HG02798 (cell line): ENCODE data around the gene NCOA3.

Source experiments
- ATAC-seq: cut with Tn5 transposase; IDR thresholded peaks from one replicate; pipeline ENCODE4 v1.9.1; 2021; ENCODE audit warnings: mild to moderate bottlenecking; ENCODE audit not compliant: unreplicated experiment, poor library complexity

Gene NCOA3

DNA sequence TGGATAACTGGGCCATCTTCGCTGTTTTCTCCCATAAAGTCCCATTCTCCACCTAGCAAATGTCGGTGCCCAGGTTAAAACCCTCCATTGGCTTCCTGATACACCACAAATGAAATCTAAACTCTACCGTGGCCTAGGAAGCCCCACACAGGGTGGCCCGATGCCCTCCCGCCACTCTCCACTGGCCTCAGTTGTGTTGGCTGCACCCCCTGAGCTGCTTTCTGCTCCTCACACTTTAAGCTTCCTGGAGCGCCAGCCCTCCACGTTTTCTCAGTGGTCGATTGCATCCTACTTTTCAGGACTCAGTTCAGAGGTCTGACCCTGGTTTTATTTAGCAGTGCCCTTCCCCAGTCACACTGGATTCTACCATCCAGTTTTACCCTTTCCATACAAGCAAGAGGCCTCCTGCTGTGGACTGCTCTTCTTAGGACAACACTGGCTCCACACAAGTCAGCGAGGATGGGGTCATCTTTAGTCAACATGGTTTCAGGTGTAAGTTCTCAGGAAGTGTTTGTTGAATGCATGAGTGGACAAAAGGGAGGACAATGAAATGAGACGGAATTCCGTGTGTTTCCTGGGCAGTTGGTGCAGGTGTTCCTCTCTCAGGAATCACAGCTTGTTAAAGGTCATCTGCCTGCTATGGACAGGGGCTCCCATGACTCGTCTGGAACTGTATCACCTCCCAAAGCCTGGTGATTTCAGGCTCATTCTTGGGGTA lies 159.5 kb downstream of the NCOA3 start:
- ATAC-seq = no peak

DNA sequence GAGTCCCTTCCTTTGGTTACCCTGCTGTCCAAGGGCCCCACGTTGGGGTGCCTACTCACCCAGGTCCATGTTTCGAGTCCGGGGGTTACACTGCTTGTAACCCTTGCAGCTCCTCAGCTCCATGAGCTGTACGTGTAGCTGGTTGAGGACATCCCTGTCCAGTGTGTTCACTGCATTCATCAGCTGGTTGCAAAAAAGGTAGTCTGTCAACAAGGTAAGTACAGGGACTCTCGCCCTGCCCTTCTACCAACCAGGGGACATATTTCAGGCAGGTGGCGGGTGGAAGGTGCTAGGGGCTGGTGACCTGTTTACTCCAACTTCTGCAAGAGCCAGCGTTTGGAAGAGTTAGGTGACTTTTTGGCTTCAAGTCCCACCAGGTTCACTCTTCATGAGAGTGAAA lies 160.0 kb downstream of the NCOA3 start:
- no peak for ATAC-seq

DNA sequence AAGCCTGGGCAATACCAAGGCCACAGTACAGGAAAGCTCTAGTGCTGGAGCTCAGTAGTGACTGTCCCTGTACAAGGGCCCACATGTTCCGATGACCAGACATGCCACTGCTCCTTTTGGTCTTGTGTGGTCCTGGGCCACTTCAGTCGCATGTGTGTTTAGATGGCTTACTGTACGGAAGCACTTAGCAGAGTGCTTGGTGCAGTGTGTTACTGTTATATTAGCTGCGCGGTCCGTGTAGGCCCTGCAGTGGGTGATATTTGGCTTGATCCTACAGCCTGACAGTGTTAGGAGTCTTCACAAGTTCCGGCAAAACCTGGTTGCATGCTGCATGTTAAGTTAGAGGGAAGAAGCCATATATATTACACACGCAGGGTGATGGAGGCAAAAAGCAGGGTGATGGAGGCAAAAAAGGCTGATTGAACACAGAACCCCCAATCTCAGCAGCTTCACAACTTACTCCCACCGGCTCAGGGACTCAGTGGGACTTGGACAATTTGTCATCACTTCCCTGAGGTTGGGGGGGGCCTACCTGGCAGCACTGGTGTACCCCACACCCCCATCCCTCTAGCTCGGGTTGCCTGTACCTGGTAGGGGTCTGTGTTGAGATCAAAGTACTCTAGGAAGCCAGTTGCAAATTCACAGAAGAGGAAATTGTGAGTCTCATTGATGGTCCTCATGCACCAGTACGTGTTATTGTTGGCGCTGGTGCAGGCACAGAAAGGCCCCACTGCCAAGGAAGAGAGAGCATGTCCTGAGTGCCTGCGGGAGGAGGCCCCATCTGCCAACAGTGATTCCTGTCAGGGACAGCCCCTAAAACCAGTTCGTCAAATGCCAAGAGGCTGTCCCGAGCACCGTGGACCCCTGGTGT lies 161.0 kb downstream of the NCOA3 start:
- no peak for ATAC-seq

DNA sequence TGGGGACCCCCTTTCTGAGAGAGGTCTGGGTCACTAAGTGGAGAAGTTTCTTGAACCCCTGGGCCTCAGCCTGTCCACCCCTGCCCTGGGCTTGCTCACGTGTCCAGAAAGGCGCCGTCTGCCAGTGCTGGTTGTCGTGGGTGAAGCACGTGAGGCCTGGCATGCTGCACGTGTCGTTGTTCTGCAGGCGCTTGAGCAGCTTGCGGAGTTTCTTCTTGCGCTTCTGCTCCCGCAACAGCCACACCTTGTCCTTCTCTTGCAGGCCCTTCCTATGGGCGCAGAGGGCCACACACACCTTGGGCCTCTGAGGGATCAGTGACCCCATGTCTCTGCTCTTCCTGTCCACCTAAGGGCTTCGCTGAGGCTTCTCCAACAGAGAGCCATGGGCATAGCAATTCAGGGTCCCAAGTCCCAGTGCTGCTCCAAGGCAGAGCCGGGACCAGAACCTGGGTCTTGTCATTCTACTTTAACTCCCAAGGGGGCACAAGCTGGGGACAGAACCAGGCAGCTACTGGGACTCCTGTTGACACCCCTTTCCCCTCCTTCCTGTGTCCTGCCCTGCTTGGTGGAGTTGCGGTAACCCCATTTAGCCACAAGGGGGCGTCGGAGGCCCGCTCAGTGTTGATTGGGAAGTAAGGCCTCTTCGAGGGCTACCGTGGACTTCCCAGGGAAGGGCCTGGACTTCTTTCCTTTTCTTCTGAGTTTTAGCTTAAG lies 161.8 kb downstream of the NCOA3 start:
- peak; percentile 44 for ATAC-seq

DNA sequence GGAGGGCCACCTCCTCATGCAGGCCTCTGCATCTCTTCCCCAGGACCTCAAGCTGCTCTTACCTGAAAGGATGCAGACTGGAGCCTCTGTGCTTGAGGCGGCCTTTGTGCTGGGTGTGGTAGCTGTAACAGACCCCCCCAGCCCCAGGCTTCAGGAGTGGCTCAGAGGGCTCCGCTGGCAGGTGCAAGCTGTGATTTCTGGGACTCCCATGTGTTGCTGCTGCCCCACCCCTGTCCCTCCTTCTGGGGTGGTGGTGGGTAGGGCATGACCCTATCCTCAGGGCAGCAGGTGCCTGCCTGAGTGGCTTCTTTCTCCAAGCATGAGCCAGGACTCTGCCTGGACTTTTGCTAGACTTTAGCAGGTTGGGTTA lies 162.4 kb downstream of the NCOA3 start:
- no peak for ATAC-seq

DNA sequence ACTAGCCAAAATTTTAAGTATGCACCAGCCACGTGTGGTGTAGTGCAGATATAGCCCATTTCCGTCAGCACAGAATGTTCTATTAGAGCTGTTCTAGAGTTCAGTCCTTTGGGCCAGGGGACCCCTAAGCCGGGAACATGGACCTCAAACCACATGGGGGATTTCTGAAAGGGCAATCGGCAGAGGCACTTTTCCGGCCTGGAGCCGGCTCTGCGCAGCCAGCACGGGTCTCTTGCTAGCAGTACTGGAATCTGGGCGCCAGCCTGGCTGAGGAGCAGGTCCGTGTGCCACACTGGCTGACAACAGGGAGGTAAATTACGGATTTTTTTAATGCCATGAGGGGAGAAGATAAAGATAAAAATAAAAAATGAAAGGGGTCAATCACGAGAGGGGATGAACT lies 163.1 kb downstream of the NCOA3 start:
- no peak for ATAC-seq

DNA sequence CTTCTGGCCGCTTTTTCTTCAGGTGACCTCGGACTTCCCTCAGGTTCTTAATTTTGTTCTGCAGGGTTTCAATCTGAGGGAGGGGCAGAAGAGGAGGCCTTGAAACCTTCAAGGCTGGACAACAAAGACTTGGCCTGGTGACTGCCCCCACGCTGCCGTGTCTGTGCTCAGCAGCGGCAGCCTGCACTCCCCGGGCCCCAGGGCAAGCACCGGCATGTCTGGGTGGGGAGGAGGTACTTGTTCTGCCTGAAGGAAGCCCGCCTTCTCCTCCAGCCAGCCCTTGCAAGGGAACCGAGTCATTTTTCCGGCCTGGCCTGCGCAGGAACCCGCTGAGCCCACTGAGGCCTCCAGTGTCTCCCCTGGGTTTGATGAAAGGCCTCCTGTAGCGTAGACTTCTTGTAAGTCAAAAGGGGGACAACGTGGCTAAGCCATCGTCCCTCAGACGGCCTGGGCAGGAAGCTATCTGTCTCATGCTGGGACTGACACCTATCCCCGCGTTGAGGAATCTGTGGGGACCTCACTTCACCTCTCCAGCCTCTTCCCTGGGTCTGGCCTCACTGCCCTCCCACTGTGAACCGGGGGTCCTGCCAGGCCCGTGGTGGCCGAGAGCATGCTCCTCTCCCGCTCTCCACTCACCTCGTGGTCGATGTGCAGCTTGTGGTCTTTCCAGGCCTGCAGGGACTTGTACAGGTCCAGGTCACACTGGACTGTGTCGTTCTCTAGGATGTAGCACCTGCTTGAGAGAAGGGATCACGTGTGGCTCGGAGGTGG lies 163.7 kb downstream of the NCOA3 start:
- ATAC-seq = no peak

DNA sequence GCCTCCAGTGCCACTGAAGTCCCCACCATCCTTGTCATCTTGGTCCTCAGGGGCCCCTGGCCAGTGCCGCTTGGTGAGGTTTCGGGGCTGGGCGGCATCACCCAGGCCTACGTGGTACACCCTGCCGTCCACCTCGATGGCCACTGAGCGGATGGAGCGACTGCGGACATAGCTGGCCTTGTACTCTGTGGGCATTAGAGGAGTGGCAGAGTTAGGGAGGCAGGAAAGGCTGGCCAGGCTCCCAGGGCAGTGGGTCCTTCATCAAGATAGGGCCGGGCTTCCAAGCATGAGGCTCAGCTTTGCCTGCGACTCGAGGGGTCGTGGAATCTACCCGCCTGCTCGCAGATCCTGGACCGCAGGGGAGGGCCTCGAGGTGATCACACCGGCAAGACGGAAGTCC lies 164.6 kb downstream of the NCOA3 start:
- ATAC-seq = no peak

DNA sequence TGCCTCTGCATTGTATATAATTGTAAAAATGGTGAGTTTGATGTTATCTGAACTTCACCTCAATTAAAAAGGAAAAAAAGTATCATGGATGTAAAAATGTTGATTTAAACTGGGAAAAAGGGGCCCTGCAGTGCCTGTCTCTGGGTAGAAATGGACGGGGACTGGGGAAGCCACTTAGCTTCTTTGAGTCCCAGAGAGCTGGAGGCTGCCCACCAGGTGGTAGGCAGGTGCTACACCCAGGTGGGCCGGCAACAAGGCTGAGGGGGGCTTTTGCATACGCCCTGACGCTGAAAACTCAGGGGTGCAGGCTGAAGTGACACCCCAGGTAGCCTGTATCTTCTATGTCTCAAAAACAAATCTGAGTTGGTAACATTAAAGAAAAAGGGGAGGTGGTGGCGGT lies 165.4 kb downstream of the NCOA3 start:
- ATAC-seq = no peak

DNA sequence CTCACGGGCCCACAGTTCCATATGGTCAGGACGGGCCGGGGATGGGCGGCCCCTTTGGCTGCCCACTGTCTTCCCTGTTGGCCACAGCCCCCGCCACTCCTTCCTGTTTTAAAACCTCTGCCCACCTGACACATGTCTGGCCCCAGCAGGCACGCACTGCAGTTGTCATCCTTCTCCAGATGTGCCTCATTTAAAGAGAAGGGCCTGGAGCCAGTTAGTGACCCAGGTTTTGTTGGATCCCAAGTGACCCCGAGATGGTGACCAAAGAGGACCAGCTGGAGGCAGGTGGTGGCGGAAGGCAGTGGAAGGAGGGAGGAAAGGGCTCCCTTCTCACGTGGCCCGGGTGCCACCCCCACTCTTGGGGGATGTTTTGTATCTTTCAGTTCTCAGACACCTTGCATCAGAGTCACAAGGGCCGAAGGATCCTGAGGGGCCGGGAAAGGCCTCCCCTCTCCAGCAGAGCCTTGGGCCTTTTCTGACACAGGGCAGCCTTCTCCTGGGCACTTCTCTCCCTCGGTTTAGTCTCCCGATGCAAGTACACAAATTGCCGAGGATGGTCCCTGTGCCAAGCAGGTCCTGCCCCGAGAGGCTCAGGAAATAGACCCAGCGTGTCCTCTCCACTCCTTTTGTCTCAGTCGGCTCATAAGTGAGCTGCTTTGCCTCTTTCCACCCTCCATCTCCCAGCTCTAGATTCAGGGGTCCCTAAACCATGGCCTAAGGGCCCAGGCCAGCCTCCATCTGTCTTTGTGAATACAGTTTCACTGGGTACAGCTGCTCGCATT lies 166.0 kb downstream of the NCOA3 start:
- no peak for ATAC-seq

DNA sequence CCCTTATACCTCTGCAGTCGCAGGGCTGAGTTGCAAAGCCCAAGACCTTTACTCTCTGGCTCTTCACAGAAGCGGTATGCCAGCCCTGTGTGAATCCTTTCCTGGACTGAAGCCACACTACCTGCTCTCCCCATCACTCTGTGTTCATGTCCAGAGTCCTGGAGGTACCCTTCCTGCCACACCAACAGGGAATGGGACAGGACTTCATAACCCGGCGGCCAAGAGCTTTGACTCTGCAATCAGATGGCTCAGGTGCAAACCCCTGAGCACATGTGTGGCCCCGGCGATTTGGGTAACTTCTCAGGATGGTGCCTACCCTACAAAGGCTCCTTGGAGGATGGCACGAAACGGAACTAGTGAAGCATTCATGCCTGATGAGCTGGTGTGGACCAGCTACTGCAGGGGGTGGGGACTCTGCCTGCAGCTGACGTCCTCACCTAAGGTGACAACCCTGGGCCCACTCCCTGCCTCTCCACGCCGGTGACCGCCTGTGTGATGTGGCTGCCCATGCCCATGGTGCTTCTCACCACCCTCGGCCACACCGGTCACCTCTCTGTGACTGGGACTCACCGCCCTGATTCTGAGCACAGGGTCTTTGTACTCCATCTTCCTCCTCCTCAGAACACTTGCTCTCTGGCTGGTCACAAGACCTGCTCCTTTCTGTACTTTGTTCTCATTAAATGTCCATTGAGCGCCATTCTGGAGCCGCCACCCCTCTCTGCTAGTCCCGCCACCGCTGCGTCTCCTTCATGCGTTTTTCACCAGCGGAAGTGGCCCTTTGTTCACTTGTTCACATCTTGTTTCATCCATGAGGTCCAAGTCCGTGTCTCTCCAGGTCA lies 166.8 kb downstream of the NCOA3 start:
- ATAC-seq = no peak

DNA sequence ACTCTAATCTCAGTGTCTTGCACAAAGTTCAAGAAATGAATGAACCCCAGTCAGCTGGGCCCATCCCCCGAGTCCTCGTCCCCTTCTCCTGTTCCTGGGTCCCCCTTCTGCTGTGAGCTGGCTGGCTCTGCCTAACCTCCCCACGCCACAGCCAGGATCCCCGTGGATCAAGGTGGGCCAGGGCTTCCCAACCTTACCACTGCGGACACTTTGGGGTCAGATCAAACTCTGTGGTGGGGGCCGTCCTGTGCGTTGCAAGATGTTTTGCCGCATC lies 167.4 kb downstream of the NCOA3 start:
- ATAC-seq = no peak

DNA sequence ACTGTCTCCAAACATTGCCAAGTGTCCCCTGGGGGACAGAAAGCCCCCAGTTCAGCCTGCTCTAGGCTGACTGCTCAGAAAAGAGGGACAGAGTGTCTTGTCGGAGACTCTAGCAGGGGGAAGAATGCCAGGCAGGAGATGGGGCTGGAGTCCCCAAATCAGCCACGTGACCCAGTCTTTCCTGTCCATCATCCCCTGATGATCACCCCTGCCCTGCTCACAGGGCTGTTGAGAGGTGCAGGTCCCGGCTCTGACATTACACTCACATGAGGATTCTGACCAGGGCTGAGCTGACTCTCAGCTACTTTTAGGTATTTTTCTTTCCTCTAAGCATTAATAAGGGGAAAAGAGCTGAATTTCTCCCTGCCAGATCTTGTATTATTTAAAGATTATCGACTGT lies 167.8 kb downstream of the NCOA3 start:
- no peak for ATAC-seq

DNA sequence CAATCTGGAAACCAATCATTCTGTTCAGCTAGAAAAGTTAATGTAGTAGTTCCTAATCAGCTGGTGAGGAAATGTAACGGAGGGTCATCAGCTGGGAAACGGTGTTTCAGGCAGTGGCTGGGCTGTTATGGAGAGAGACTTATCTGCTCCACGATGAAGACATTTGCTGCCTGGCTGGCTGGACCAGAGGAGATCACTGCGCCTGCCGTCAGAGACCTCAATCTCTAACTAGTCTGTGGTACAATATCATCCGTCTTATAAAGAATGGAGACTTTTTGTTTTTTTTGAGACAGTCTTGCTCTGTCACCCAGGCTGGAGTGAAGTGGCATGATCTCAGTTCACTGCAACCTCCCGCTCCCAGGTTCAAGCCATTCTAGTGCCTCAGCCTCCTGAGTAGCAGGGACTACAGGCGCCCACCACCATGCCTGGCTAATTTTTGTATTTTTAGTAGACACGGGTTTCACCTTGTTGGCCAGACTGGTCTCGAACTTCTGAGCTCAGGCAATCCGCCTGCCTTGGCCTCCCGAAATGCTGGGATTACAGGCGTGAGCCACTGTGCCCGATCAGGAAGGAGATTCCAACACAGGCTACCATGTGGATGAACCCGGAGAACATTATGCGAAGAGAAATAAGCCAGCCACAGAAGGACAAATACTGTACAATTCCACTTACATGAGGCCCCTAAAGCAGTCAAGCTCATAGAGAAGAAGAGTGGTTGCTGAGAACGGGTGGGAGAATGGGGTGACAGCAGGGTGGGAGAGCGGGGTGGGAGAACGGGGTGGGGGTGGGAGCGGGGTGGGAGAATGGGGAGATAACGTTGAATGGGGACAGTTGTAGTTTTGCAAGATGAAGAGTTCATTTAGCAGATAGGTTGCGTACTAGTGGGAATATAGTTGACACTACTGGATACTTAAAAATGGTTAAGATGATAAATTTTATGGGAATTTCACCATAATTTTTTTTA lies 168.5 kb downstream of the NCOA3 start:
- ATAC-seq = no peak

DNA sequence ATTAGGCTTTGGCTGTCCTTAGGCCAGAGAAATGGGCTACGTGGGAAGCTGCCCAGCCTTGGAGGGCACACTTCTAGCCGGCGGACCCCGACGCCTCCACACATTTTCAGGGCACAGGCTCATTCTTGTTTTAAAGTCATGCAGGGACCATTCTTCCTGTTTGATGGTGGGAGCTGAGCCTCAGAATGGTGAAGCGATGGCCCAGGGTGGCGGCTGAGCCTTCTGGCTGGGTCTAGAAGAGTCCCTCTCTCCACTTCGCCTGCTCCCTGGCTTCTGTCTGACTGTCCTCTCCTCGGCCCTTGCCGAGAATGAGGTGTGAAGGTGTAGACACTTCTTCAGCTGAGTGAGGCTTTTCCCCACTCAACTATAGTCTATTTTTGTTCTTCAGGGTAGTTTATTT lies 169.2 kb downstream of the NCOA3 start:
- no peak for ATAC-seq

DNA sequence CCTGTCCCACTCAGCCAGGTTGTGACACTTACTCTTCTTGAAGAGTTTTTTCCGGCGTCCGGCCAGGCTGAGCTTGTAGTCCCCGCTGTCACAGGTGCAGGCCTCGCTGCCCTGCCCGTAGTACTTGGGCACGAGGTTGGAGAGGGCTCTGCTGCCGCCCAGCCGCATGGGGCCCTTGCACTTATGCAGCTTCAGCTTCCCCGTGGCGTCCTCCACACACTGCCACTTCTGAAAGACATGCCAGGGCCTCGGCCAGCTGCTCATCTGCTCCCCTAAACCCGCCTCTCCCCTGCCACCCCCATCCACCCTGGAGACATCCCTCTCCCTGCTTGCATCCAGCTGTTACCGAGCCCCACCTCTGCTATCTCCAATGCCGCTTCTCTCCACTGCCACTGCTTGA lies 170.5 kb downstream of the NCOA3 start:
- no peak for ATAC-seq

DNA sequence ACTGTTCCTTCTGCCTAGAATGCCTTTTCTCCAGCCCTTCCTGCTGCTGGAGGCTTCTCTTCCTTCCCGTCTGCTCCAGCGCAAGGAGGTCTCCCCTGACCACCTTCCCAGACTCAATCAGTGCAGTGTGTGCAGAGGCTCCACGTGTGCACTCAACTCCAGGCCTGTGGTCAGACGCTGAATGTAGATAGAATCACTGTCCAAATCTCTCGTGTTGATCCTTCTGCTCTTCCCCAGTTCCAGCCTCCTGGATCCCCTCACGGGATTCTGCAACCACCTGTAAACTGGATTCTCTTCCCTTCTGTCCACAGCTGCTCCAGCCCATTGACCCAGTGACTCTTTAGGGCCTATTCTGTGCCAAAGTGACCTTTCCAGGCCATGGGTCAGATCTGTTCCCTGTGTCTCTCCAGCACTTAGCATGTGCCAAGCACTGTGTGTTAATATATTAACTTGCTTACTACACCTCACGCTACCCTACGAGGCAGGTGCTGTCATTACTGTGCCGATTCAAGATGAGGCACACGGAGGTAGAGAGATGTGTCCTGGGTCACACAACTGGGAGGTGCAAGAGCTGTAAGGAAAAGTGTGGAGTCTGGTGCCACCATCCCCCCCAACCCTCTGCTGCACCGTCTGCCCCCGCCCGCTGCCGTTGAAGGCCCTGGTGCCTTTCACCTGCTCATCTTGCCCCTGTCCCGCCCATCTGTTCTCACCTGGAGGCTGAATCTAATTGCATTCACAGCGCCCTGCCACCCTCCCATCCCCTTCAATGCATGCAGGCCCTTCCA lies 171.4 kb downstream of the NCOA3 start:
- ATAC-seq = no peak

DNA sequence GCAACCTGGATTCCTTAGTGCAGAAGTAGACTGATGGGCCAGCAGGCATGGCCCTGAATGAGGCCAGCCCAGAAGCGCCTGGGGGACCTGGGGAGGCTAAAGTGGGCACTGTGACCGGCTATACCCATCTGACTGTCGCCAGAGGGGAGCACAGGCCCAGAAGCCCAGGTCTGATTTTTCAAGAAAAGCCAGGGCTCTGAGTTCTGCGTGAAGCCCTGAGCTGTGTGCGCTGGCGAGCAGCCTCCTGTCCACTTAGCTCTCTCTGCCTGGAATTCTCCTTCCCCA lies 171.9 kb downstream of the NCOA3 start:
- no peak for ATAC-seq
